ENCODE results near the gene MLC1.

DNA sequence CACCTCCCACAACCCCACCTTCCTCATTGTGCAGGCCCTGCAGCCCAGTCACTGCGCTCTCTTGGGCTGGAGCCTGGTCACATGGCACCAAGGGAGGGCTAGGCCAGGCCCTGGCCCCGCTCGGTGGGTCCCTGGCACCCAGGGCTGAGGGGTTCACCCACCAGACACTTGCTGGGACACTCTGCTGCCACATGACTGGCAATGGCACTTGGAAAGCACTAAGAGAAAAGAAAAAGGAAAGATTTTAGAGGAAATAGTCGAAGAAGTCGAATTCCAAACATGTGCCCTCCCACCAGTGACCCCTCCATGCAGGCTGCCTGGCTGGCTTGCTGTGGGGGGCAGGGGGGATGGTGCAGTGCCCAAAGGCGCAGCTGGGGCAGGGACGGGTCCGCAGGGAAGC lies 14.9 kb downstream of the MLC1 start:
- TF ChIP-seq, protein P1, sequence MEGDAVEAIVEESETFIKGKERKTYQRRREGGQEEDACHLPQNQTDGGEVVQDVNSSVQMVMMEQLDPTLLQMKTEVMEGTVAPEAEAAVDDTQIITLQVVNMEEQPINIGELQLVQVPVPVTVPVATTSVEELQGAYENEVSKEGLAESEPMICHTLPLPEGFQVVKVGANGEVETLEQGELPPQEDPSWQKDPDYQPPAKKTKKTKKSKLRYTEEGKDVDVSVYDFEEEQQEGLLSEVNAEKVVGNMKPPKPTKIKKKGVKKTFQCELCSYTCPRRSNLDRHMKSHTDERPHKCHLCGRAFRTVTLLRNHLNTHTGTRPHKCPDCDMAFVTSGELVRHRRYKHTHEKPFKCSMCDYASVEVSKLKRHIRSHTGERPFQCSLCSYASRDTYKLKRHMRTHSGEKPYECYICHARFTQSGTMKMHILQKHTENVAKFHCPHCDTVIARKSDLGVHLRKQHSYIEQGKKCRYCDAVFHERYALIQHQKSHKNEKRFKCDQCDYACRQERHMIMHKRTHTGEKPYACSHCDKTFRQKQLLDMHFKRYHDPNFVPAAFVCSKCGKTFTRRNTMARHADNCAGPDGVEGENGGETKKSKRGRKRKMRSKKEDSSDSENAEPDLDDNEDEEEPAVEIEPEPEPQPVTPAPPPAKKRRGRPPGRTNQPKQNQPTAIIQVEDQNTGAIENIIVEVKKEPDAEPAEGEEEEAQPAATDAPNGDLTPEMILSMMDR (IDR thresholded peaks at IDR 0.05): no peak
- TF ChIP-seq ZFX (IDR thresholded peaks at IDR 0.05; ENCODE audit: borderline replicate concordance): no peak
